GM18517 (cell line): Measurements from ENCODE around the gene CEP135.
"Not testable (repeated sequence)": the region's sequence is repeated elsewhere in the genome, so short reads cannot be mapped to it uniquely, and the experiment has no call there.

ENCODE experiments used
- ATAC-seq: cut with Tn5 transposase; IDR thresholded peaks from one replicate; pipeline ENCODE4 v1.9.1; 2021; ENCODE audit warnings: mild to moderate bottlenecking, moderate library complexity; ENCODE audit not compliant: unreplicated experiment

The CEP135 gene

DNA sequence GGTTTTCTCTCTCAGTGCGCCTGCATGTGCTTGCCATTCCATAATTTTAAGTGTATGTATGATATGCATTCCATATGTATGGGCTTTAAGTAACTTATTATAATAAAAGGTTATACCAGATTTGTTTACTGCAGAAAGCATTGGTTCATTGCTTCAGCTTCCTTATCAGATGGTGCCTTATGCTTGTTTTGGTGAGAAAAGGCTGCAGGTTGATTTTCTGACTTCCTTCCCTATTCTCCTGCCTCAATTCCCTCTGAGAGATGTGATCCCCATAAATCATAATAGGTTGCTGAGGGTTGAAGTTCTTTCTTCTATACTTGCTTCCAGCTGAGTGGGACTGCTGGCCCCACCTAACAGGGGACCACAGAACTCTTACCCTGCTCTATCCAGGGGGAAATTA lies 10.3 kb upstream of the CEP135 start:
- ATAC-seq = no peak

DNA sequence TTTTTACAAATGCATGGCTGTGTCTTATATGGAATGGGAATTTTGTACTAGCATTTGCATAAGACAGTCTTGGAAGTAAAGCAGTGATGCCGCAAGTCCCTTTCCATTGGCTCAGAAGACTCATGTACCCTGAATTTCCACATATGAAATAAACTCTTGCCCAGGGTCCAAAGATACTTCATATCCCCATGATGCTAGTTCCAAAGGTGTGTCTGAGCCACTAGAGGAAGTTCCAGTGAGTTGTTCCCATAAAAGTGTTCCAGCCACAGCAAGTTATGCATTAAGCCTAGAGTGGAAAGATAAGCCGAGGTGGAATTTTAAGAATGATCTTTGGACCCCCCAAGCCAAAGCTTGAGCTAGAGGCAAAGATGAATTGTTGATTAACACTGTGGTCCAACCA lies 9.3 kb upstream of the CEP135 start:
- ATAC-seq = no peak

DNA sequence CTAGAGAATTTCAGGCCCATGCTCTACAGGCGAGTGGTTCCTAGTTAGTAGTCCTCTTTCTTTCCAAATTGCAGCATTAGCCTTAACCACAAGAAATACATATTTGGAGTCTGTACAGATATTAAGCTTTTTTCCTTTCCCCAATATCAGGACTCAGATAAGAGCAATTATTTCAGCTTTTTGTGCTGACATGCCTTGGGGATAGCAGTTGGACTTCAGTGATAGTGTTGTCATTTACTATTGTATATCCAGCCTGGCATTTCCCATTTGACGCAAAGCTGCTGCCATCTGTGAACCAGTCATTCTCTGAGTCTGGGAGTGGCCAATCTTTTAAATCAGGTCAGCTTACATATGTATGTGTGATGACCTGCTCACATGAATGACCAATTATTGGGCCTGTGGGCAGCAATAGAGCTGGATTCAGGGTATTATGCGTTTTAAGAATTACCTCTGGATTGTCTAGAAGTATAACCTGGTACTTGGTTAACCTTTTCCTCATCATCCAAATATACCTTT lies 6.8 kb upstream of the CEP135 start:
- no peak for ATAC-seq

DNA sequence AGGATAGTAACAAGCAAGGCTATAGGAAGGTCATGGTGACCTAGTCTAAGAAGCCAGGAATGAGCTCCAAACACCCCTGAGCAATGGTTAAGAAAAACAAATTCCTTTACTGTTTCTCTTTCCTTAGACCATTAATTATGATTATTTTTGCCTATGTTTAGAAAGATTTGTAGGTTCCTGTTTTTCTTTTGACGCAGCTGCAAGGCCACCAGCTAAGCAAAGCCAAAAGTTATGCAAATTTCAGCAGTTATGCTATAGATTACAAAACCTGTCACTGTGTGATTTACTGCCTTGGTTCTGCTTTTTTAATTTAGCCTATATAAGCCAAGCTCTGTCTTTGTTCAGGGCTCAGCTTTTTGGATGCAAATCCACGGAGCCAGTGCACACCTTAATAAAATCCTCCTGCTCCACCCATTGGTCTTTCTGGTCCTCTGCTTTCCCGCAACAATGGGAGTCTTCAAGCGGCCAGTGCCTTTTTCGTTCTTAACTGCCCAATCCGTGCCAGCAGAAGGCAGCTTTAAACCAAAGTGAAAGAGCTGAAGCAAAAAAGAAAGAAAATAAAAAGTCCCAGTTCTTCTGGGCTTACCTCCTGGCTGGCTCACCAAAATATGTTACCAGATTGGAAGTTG lies 1.4 kb upstream of the CEP135 start:
- ATAC-seq = peak; percentile 33

DNA sequence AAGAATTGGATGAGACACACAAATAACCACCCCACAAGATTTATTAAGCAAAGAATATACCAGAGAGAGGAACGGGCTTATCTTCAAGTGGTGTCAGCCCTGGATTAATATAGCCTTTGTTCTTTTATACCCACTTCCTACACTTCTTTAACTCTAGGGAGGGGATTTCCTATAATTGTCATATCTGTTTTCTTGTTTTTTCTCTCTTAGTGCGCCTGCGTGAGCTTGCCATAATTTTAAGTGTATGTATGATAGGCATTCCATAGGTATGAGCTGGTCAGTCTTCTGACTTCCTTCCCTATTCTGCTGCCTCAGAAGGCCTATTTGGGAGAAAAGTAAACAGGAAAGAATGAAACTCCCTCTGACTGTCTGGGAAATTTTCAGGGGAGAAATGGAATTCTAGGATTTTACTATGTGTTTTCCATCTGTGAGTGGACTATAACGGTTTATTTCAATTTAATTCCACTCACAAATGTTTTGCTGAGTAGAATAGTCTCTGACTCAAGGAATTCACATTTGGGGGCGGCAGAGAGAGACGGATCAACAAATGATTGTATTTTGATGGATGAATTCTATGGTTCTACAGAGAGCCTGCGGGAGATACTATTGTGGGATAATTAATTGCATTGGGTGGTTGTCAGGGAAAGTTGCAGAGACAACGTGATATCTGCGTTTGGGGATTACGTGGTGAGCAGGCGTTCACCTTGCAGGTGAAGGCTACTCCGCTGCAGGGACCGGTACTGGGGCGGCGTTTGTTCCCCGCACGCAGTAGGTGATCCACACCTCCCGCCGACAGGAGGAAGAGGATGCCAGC lies 626 bp upstream of the CEP135 start:
- ATAC-seq = peak; percentile 27

DNA sequence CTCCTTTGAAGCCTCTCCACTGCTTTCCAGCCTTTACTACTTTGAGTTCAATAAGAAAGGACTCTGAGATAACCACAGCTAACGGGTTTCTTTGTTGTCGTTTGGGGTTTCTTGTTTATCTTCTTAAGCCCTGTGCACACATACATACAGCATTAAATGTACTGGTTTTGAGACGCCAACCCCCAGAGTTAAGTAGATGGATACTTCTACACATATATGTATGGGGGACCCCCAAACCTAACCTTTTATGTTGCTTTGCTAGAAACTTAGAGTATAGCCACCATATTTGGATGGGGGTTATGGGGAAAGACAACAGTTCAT lies 697 bp downstream of the CEP135 start:
- ATAC-seq = no peak

DNA sequence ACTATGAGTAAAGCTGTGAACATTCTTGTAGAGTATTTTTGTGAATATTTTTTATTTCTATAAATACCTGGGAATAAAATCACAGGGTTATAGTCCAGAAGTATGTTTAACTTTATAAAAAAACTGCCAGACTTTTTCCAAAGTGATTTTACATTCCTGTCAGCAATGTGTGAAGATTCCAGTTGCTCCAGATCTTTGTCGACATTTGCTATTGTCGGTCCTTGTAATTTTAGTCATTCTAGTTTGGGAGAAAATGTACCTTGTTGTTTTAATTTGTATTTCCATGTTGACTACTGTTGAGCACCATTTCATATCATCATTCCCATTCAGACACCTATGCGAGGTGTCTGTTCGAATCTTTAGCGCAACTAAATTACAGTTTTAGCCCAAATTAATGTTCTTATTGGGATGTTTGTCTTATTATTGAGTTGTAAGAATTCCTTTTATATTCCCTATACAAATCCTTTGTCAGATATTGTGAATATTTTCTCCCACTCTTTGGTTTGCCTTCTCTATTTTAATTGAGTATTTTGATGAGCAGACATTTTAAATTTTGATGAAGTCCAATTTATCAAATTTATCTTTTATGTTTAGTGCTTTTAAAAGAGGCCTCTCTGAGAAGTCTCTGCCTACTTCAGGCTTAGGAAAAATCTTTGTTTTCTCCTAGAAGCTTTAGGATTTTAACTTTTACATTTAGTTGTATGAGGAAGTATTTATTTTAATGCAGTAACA lies 2.6 kb downstream of the CEP135 start:
- no peak for ATAC-seq

DNA sequence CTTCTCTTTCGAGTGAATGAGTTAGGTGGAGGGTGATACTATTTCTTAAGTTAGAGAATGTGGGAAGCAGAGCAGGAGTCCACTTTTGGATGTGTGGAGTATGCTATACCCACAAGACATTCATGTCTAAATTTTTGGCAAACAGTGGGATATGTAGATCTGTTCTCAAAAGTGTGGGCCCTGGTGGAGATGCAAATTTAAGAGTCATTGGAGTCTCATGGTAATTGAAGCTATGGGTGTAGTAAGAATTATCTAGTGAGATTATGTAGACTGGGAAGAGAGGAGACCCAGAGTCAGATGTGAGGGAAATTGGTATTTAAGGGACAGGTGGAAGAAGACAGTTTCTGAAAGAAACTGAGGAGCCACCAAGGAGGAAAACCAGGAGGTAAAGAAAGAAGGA lies 7.0 kb downstream of the CEP135 start:
- no peak for ATAC-seq

DNA sequence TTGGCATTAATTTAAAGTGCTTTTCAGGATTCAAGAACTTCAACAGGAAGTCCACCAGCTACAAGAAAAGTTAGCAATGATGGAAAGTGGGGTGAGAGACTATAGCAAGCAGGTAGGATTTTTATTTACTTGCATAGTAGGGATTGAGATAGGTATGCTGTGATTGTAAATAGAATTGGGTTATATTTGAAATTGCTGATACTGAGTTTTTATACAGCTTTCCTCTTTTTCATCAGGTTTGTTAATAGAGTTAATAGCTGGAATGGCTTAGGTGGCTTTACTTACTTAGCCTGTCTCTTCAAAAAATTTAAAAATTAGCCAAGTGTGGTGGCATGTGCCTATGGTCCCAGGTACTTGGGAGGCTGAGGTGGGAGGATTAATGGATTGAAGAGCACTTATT lies 10.9 kb downstream of the CEP135 start:
- ATAC-seq = no peak

DNA sequence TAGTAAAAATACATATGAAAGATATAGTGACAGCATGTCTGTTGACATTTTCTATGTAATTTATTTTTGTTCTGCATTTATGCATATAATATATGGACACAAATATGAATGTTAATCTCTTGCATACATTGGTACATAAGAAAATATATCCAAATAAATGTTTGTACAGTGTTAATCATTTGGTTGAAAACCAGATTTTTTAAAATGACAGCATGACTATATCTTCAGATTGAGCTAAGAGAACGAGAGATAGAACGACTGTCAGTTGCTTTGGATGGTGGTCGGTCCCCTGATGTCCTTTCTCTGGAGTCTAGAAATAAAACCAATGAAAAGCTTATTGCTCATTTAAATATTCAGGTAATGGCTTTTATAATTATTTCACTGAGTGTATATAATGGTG lies 15.3 kb downstream of the CEP135 start:
- ATAC-seq = no peak

DNA sequence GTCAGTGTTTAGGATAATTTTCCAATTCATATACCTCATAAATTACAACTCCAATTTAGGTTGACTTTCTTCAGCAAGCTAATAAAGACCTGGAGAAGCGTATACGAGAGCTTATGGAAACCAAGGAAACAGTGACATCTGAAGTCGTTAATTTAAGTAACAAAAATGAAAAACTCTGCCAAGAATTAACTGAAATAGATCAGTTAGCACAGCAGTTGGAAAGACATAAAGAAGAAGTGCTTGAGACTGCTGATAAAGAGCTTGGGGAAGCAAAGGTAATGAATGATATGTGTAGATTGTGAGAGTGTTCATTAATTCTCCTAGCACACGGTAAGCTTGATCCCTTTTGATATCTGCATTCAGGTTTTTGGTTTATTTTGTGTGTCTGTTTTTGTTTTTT lies 16.8 kb downstream of the CEP135 start:
- ATAC-seq = no peak

DNA sequence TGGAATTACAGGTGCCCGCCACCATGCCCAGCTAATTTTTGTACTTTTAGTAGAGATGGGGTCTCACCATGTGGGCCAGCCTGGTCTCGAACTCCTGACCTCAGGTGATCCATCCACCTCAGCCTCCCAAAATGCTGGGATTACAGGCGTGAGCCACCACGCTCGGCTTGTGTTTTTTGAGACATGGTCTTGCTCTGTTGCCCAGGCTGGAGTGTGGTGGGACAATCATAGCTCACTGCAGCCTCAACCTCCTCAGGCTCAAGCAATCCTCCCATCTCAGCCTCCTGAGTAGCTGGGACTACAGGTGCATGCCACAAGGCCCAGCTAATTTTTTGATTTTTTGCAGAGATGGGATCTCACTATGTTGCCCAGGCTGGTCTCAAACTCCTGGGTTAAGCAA lies 17.6 kb downstream of the CEP135 start:
- ATAC-seq = not testable (repeated sequence)

DNA sequence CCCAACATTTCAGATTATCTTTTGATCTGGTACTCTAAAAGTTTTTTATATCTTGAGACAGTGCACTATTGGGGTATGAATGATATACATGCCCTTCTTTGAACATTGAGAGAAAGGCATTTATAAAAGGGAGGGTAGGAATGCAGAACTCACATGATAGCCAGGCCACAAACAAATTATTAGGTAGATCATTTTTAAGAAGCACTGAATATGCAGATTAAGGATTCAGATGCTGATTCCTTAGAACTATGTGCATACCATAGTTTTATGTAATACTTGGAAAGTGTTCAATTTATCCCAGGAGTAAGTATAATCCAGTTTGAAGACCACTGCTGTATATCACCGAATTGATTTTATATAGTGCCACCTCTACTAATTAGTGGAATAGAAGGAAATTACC lies 18.6 kb downstream of the CEP135 start:
- no peak for ATAC-seq

DNA sequence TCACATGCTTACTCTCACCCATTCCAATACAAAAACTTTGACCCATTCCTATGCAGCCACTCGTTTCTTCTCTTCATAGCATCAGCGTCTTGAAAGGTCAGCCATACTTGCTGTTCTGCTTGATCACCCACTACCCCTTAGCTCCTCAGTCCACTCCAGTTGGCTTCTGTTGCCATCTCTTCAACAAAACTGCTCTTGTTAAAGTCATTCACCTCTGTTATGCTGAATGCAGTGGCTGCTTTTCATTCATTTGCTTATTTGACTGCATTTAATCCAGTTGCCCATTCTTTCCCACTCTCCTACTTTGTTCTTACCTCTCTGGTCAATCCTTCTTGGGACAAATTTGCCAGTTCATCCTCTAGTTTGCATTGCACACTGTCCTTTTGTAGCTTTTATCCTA lies 24.9 kb downstream of the CEP135 start:
- no peak for ATAC-seq

DNA sequence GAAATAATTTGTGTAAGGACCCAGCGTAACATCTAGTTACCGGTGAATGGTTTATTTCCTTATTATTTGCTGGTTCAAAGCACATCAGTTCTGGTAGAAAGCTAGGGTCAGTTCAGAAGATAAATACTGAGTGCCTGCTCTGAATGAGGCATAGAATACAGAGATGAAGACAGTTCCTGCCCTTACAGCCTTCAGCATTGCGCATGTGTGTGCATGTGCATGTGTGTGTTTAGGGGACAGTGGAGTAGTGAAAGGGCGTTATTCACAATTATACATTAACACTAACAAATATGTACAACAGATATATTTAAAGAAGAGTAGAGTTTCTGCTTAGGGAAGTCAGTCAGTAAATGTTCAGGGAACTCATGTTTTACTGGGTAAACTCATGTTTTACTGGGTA lies 29.1 kb downstream of the CEP135 start:
- no peak for ATAC-seq

DNA sequence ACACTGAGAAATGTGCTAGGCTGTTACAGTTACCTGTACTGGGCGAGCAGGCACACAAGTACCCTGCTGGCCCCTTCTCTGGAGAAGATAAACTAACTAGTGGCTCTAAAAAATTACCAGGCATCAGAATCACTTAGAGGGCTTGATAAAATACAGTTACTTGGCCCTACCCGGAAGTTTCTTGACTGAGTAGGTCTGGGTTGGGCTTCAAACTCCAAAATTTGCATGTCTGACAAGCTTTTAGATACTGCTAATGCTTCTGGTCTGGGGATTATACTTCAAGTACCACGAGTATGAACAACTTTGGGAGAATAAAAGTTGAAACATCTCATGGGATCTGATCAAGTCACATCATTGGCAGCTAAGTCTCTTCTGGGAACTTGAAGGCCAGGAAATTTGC lies 30.8 kb downstream of the CEP135 start:
- no peak for ATAC-seq

DNA sequence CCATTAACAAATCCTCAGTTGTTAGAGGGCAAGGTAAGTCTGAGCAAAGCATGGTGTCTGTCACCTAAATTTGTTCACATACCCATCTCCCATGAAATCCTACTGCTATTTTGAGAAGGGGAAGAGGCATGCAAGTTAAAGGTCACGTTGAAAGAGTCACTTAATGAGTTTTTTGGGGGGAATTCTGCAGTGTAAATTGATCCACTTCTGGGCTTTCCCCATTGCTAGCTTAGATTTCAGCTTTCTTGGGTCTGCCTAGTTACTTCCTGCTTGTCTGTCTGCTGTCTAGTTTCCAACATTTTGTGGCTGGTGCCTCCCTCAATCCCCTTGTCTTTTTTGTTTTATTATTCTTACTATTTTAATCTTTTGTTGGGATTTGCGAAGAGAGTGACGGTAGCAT lies 32.0 kb downstream of the CEP135 start:
- no peak for ATAC-seq

DNA sequence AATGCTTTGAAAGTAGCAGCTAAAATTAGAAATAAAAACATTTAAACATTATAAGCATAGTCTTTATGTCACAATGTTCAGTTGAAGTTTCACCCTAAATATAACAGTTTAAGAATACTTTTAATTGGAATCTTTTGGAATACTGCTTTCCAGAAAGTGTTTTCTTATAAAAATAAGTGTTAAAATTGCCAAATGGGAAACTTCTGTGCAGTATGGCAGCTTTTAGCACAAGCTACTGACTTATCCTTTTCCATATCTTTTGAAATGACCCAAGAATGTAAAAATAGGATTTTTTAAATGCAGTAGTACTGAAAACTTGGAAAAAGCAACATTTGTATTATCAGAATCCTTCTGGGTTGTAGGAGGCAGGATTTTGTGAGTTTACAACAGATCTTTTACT lies 34.2 kb downstream of the CEP135 start:
- no peak for ATAC-seq

DNA sequence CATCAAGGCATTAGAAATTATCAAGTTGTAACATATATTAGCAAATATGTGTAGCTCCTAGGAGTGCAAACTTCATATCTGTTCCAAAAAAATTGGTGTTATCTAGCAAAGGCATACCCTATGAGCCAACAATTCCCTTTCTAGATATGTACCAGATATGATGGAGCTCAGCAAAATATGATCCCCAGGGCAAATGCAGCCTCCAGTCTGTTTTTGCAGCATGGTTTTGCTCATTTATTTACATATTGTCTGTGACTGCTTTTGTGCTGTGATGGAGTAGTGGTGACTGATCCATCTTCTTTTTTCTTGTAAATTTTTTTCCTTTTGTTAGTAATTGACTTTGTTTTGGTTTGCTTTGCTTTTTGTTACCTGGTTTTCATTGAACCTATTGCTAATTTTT lies 41.0 kb downstream of the CEP135 start:
- no peak for ATAC-seq

DNA sequence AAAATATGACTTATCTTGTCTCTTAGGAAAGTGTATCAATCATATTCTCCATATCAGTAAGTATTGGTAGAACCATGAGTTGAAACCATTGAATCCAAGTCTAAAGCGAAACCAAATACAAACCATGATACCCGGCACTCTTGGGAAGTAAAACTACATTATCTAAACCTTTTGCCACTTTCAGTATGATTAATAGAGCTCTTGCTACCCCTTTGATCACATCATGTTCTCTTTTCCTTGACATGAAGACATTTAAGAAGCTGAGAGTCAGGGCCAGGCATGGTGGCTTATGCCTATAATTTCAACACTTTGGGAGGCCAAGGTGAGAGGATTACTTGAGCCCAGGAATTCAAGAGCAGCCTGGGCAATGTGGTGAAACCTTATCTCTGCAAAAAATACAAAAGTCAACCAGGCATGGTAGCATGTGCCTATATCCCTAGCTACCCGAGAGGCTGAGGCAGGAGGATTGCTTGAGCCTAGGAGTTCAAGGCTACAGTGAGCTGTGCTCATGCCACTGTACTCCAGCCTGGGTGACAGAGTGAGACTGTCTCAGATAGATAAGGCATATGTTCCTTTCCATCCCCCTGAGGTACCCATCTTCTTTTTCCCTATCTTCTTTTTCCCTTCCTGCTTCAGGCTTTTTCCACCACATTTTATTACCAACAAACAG lies 45.4 kb downstream of the CEP135 start:
- ATAC-seq = peak; percentile 93

DNA sequence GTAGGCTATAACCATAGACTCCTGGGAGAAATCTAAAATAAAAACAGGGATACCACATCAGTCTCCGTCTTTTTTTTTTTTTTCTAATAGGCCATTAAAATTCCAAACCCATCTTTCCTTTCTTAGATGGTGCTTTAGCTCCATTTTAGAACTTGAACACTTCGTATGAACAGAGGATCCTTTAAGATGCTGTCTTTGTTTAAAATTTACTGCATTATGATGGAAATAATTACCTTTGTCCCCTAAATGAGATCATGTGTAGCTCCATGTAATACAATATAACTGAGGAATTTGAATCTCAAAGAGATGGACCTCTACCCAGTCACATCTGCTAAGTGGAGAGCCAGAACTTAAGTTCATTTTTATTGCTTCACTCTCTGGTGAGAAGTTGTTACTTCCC lies 47.9 kb downstream of the CEP135 start:
- no peak for ATAC-seq
